B cell (primary cell): ENCODE data around the gene ITIH2. TPM values are rescaled to one million over a fixed set of nuclear protein-coding genes. Genes with fewer than 3 reads are reported as not detected.

ENCODE experiments used
- ATAC-seq: fragments of 200-7000 bp; cut with Tn5 transposase; one replicate; pipeline ENCODE4 v1.10.0; 2021; ENCODE audit warnings: low read depth, mild to moderate bottlenecking, moderate number of reproducible peaks, moderate library complexity
- CTCF ChIA-PET: fragments of 350-600 bp; sonication (Branson Sonifier 250); formaldehyde crosslinking; loops from one replicate; lab custom pipeline; 2021; ENCODE audit warnings: antibody characterized with exemption, inconsistent platforms; lab: Charles Lee
- POLR2A ChIA-PET: fragments of 350-600 bp; sonication (Branson Sonifier 250); formaldehyde crosslinking; loops from one replicate; lab custom pipeline; 2021; ENCODE audit warnings: antibody characterized with exemption; lab: Charles Lee
- DNase-seq: peaks from one replicate; pipeline ENCODE4 v3.0.0; 2013
- H2AFZ ChIP-seq: 2 replicates; pipeline ENCODE4 v1.6.1; 2012; ENCODE audit warnings: mild to moderate bottlenecking, low read depth, low read length; ENCODE audit not compliant: insufficient read depth, poor library complexity, severe bottlenecking
- H3K27ac ChIP-seq, 2 donors: 1 replicate in 1 of 2; 2 replicates in 1 of 2; pipeline ENCODE4 v1.5.1; 2012 to 2013; ENCODE audit warnings: low read length in 2 of 2, mild to moderate bottlenecking in 2 of 2, moderate library complexity in 1 of 2
- H3K27me3 ChIP-seq, 4 experiments: fragments of 200-600 bp in 1 of 4; sonication (generic) in 1 of 4; replicated peaks in 1 of 4; 1 replicate in 2 of 4; 2 replicates in 2 of 4; pipeline versions ENCODE4 v1.6.1 to v1.7.0; 2013 to 2016; ENCODE audit warnings: low read length in 3 of 4, mild to moderate bottlenecking in 2 of 4, mixed read lengths in 1 of 4, moderate library complexity in 1 of 4; ENCODE audit not compliant: insufficient read depth in 4 of 4, control insufficient read depth in 3 of 4; ENCODE audit errors: control extremely low read depth in 1 of 4
- H3K36me3 ChIP-seq, 2 experiments: replicated peaks in 1 of 2; 1 replicate in 1 of 2; 2 replicates in 1 of 2; pipeline versions ENCODE4 v1.6.1 to v1.7.1; 2013; ENCODE audit warnings: low read length in 1 of 2; ENCODE audit not compliant: insufficient read depth in 2 of 2, control insufficient read depth in 1 of 2; ENCODE audit errors: control extremely low read depth in 1 of 2, extremely low read depth in 1 of 2
- H3K4me1 ChIP-seq, 2 donors: fragments of 200-600 bp in 1 of 2; sonication (generic) in 1 of 2; 1 replicate in 1 of 2; 2 replicates in 1 of 2; pipeline versions ENCODE4 v1.5.1 to v1.6.1; 2013 to 2017; ENCODE audit warnings: low read length in 2 of 2; ENCODE audit not compliant: control insufficient read depth in 2 of 2, insufficient read depth in 2 of 2
- H3K4me2 ChIP-seq: replicated peaks from 2 replicates; pipeline ENCODE3; 2012; ENCODE audit warnings: mild to moderate bottlenecking, low read depth, low read length; ENCODE audit not compliant: poor library complexity, severe bottlenecking
- H3K4me3 ChIP-seq, 5 experiments: fragments of 200-600 bp in 1 of 5; sonication (generic) in 1 of 5; 1 replicate in 3 of 5; 2 replicates in 2 of 5; pipeline versions ENCODE4 v1.5.1 to v1.7.0; 2011 to 2016; ENCODE audit warnings: low read length in 4 of 5, mild to moderate bottlenecking in 4 of 5, low read depth in 2 of 5, control low read depth in 1 of 5, moderate library complexity in 1 of 5; ENCODE audit not compliant: insufficient read depth in 1 of 5; ENCODE audit errors: control extremely low read depth in 1 of 5, extremely low read depth in 1 of 5
- H3K79me2 ChIP-seq: fragments of 200-600 bp; sonication (generic); one replicate; pipeline ENCODE4 v1.6.0; 2016; ENCODE audit warnings: low read length; ENCODE audit not compliant: control insufficient read depth, insufficient read depth
- H3K9ac ChIP-seq: fragments of 200-600 bp; sonication (generic); 2 replicates; pipeline ENCODE4 v1.6.1; 2017; ENCODE audit warnings: mild to moderate bottlenecking, low read length, moderate library complexity
- H3K9me3 ChIP-seq, 3 donors: one replicate each; pipeline versions ENCODE4 v1.6.1 to v1.7.1; 2013; ENCODE audit warnings: low read length in 2 of 3; ENCODE audit not compliant: control insufficient read depth in 2 of 3, insufficient read depth in 1 of 3; ENCODE audit errors: control extremely low read depth in 1 of 3
- H4K20me1 ChIP-seq: 2 replicates; pipeline ENCODE4 v1.6.0; 2012; ENCODE audit warnings: mild to moderate bottlenecking, low read length; ENCODE audit not compliant: insufficient read depth, control insufficient read depth, poor library complexity, severe bottlenecking
- H3K27ac Mint-ChIP-seq: one replicate; pipeline ENCODE4 v1.8.0; 2021; ENCODE audit warnings: mixed read lengths
- H3K27me3 Mint-ChIP-seq: one replicate; pipeline ENCODE4 v1.8.0; 2021; ENCODE audit warnings: mixed read lengths
- H3K4me1 Mint-ChIP-seq: one replicate; pipeline ENCODE4 v1.8.0; 2021; ENCODE audit warnings: mixed read lengths
- H3K4me3 Mint-ChIP-seq: one replicate; pipeline ENCODE4 v1.8.0; 2021; ENCODE audit warnings: mixed read lengths
- H3K9me3 Mint-ChIP-seq: one replicate; pipeline ENCODE4 v1.8.0; 2022; ENCODE audit warnings: mixed read lengths; ENCODE audit not compliant: insufficient read depth
- CTCF ChIP-seq: fragments of 200-600 bp; IDR thresholded peaks from one replicate; pipeline ENCODE4 v1.8.0; 2022; ENCODE audit warnings: antibody characterized with exemption, mild to moderate bottlenecking
- EZH2 ChIP-seq: IDR thresholded peaks from 2 replicates; pipeline ENCODE4 v1.6.1; 2012; ENCODE audit warnings: borderline replicate concordance, low read depth, mild to moderate bottlenecking, moderate library complexity, low read length; ENCODE audit not compliant: insufficient read depth, poor library complexity, severe bottlenecking
- WGBS: methylation state at CpG from one replicate; pipeline ENCODE4 v1.1.5; 2013; ENCODE audit warnings: missing lambda C conversion rate; ENCODE audit not compliant: insufficient coverage; 5-methylcytosine and 5-hydroxymethylcytosine counted together
- intact Hi-C: fragments of 100-400 bp; cut with micrococcal nuclease; formaldehyde crosslinking; loops from one replicate; pipeline ENCODE4 v1.10.0; 2022
- polyA plus RNA-seq: library from polyadenylated mRNA; depleted of rRNA; stranded (reverse); fragments of >200 nt; gene quantifications from 2 replicates; pipeline ENCODE4 v1.2.3, GENCODE V29; 2012
- total RNA-seq, 2 donors: library from RNA; stranded (reverse); fragments of 120-200 nt in 1 of 2; gene quantifications; 1 replicate in 1 of 2; 2 replicates in 1 of 2; pipeline versions ENCODE4 v1.2.3 to v1.2.4, GENCODE V29; 2013 to 2022

Gene ITIH2
- total and polyA plus RNA-seq, 2 donors (not counting 1 experiment from before 2014, with no cell fraction given): not detected

GRCh38 chr10:7755103-7755502, 52.0 kb downstream of the ITIH2 start:
- Histone ChIP-seq H3K27me3 (no peaks in the 10 kb centered on the region), H3K9ac (no peak overlapping the region), H3K36me3 (peaks cover 12 to 66% of the 10 kb centered on the region in 2 experiments), H3K4me3 (no peak overlapping the region), H3K79me2 (no peaks in the 10 kb centered on the region), H3K9me3 (no peaks in the 10 kb centered on the region), H4K20me1 (no peaks in the 10 kb centered on the region), H3K4me1 (no peaks in the 10 kb centered on the region), H3K4me2 (no peak overlapping the region), H2AFZ (no peak overlapping the region), H3K27ac (no peak overlapping the region)
- H3K27me3 Mint-ChIP-seq: no peaks in the 10 kb centered on the region
- TF ChIP-seq EZH2: no peak
- TF ChIP-seq CTCF: no peak
- intact Hi-C loops: no loop called here
- no CpG with 5 or more reads among the region's 3 CpGs for WGBS
- H3K4me1 Mint-ChIP-seq: no peaks in the 10 kb centered on the region
- ChIA-PET POLR2A (no interaction called here), CTCF (interaction anchor here (2.1 kb wide), 1 partner anchor 230 kb away, joined by 9 read pairs; no protein-coding TSS in a partner anchor)
- H3K9me3 Mint-ChIP-seq: no peaks in the 10 kb centered on the region
- ATAC-seq: no peak
- H3K27ac Mint-ChIP-seq: no peak overlapping the region
- no peak for DNase-seq
- H3K4me3 Mint-ChIP-seq: no peak overlapping the region

GRCh38 chr10:7756360-7756992, 53.4 kb downstream of the ITIH2 start:
- H3K4me1 ChIP-seq: no peaks in the 10 kb centered on the region
- ATAC-seq (no peak), DNase-seq (peak; percentile 16)
- no peak overlapping the region for H3K27ac Mint-ChIP-seq
- TF ChIP-seq CTCF: no peak
- no peak for TF ChIP-seq EZH2
- no peaks in the 10 kb centered on the region for H3K27me3 Mint-ChIP-seq
- no peaks in the 10 kb centered on the region for H3K79me2 ChIP-seq
- no peaks in the 10 kb centered on the region for H3K27me3 ChIP-seq
- no peaks in the 10 kb centered on the region for H4K20me1 ChIP-seq
- 68% methylated on average over 2 of the region's 7 CpGs for WGBS
- POLR2A ChIA-PET: no interaction called here
- no peak overlapping the region for H3K9ac ChIP-seq
- no peaks in the 10 kb centered on the region for H3K9me3 Mint-ChIP-seq
- intact Hi-C loops: no loop called here
- no peak overlapping the region for H2AFZ ChIP-seq
- H3K27ac ChIP-seq: no peak overlapping the region
- CTCF ChIA-PET: interaction anchor here (2.1 kb wide), 1 partner anchor 231 kb away, joined by 9 read pairs; no protein-coding TSS in a partner anchor
- no peak overlapping the region for H3K4me3 ChIP-seq
- H3K9me3 ChIP-seq: no peaks in the 10 kb centered on the region
- no peak overlapping the region for H3K4me3 Mint-ChIP-seq
- no peaks in the 10 kb centered on the region for H3K4me1 Mint-ChIP-seq
- H3K36me3 ChIP-seq: peaks cover 14 to 71% of the 10 kb centered on the region in 2 experiments
- no peak overlapping the region for H3K4me2 ChIP-seq
